ENCODE data around the gene NDUFV3.
"Not testable (repeated sequence)": the region's sequence is repeated elsewhere in the genome, so short reads cannot be mapped to it uniquely, and the experiment has no call there.

The NDUFV3 gene

GRCh38 chr21:42863504-42863870, 29.6 kb upstream of the NDUFV3 start:
- DNase-seq (ENCODE audit: low spot score): no peak
- in situ Hi-C loops (cut with MboI; ENCODE audit: low pct_unique_long_range_greater_than_20kb, low sequenced_read_pairs, unreplicated experiment): loop anchor here (10.0 kb wide), 1 partner anchor 59 kb away; no protein-coding TSS in a partner anchor
- TF ChIP-seq CTCF (IDR thresholded peaks at IDR 0.05; ENCODE audit: extremely low read depth, insufficient read depth, missing control alignments): no peak

- in situ Hi-C loops (cut with MboI; ENCODE audit: low pct_unique_long_range_greater_than_20kb, low sequenced_read_pairs, unreplicated experiment): loop anchor here (10.0 kb wide), 1 partner anchor 59 kb away; no protein-coding TSS in a partner anchor
- no peak for DNase-seq (ENCODE audit: low spot score)
- no peak for TF ChIP-seq CTCF (IDR thresholded peaks at IDR 0.05; ENCODE audit: extremely low read depth, insufficient read depth, missing control alignments)
Measured at GRCh38 chr21:42864286-42864685, 28.8 kb upstream of the NDUFV3 start.

- DNase-seq (ENCODE audit: low spot score): no peak
- in situ Hi-C loops (cut with MboI; ENCODE audit: low pct_unique_long_range_greater_than_20kb, low sequenced_read_pairs, unreplicated experiment): loop anchor here (5.0 to 10.0 kb wide), 2 partner anchors 52 to 60 kb away; no protein-coding TSS in a partner anchor
- no peak for TF ChIP-seq CTCF (IDR thresholded peaks at IDR 0.05; ENCODE audit: extremely low read depth, insufficient read depth, missing control alignments)
Measured at GRCh38 chr21:42864815-42865775, 28.0 kb upstream of the NDUFV3 start.

- DNase-seq (ENCODE audit: low spot score): no peak
- TF ChIP-seq CTCF (IDR thresholded peaks at IDR 0.05; ENCODE audit: extremely low read depth, insufficient read depth, missing control alignments): no peak
- in situ Hi-C loops (cut with MboI; ENCODE audit: low pct_unique_long_range_greater_than_20kb, low sequenced_read_pairs, unreplicated experiment): loop anchor here (5.0 to 10.0 kb wide), 2 partner anchors 52 to 61 kb away; no protein-coding TSS in a partner anchor
Measured at GRCh38 chr21:42865776-42866160, 27.3 kb upstream of the NDUFV3 start.

- no peak for DNase-seq (ENCODE audit: low spot score)
- in situ Hi-C loops (cut with MboI; ENCODE audit: low pct_unique_long_range_greater_than_20kb, low sequenced_read_pairs, unreplicated experiment): loop anchor here (5.0 to 10.0 kb wide), 2 partner anchors 49 to 63 kb away; no protein-coding TSS in a partner anchor
- no peak for TF ChIP-seq CTCF (IDR thresholded peaks at IDR 0.05; ENCODE audit: extremely low read depth, insufficient read depth, missing control alignments)
Measured at GRCh38 chr21:42868196-42868595, 24.9 kb upstream of the NDUFV3 start.

- no peak for TF ChIP-seq CTCF (IDR thresholded peaks at IDR 0.05; ENCODE audit: extremely low read depth, insufficient read depth, missing control alignments)
- DNase-seq (ENCODE audit: low spot score): no peak
- in situ Hi-C loops (cut with MboI; ENCODE audit: low pct_unique_long_range_greater_than_20kb, low sequenced_read_pairs, unreplicated experiment): no loop called here
Measured at GRCh38 chr21:42873096-42873495, 20.0 kb upstream of the NDUFV3 start.

- DNase-seq (ENCODE audit: low spot score); in situ Hi-C loops (cut with MboI; ENCODE audit: low pct_unique_long_range_greater_than_20kb, low sequenced_read_pairs, unreplicated experiment): not testable (repeated sequence)
Measured at GRCh38 chr21:42875811-42876210, 17.3 kb upstream of the NDUFV3 start.
